ENCODE data around the gene NIPAL3. TPM values are rescaled to one million over a fixed set of nuclear protein-coding genes. Genes with fewer than 3 reads are reported as not detected.
"Not testable (repeated sequence)": the region's sequence is repeated elsewhere in the genome, so short reads cannot be mapped to it uniquely, and the experiment has no call there.

NIPAL3 gene
- total RNA-seq, 4 donors from 2014 or later: 22.3 to 45.7 (median 35.6) TPM

- Histone ChIP-seq H3K9me3 (peaks cover 0 to 7% (median 0%) of the 10 kb centered on the region in 3 donors), H3K27me3 (peaks cover 64% of the 10 kb centered on the region), H3K36me3 (no peaks in the 10 kb centered on the region), H3K27ac (no peak overlapping the region), H3K4me1 (no peaks in the 10 kb centered on the region), H3K4me3 (no peak overlapping the region)
- no peak for TF ChIP-seq POLR2A (IDR thresholded peaks at IDR 0.05)
- TF ChIP-seq POLR2AphosphoS5 (IDR thresholded peaks at IDR 0.05): no peak
- no peak for TF ChIP-seq EP300 (IDR thresholded peaks at IDR 0.05)
- TF ChIP-seq CTCF (IDR thresholded peaks at IDR 0.05): no peak
- WGBS, 2 donors (ENCODE audit: low coverage in 1 of 2): 45% methylated on average over 12 to 13 of the region's 15 CpGs
- ATAC-seq: no peak
Measured at GRCh38 chr1:24491577-24492360, 76.2 kb downstream of the NIPAL3 start.

- not testable (repeated sequence) for ATAC-seq, H3K27ac ChIP-seq, H3K36me3 ChIP-seq, H3K9me3 ChIP-seq, H3K4me1 ChIP-seq, H3K4me3 ChIP-seq
- H3K27me3 ChIP-seq: peaks cover 68% of the 10 kb centered on the region
- WGBS, 2 donors (ENCODE audit: low coverage in 1 of 2): 79 to 98% methylated on average over 5 to 6 of the region's 9 CpGs
Measured at GRCh38 chr1:24492935-24493334, 77.3 kb downstream of the NIPAL3 start.

GRCh38 chr1:24493785-24494184, 78.2 kb downstream of the NIPAL3 start:
- WGBS, 2 donors (ENCODE audit: low coverage in 1 of 2): 70 to 92% methylated on average over 2 to 3 of the region's 3 CpGs
- Histone ChIP-seq H3K27me3 (peaks cover 68% of the 10 kb centered on the region), H3K27ac (no peak overlapping the region), H3K4me1 (no peaks in the 10 kb centered on the region), H3K36me3 (no peaks in the 10 kb centered on the region), H3K4me3 (no peak overlapping the region), H3K9me3 (peaks cover 0 to 7% (median 0%) of the 10 kb centered on the region in 3 donors)
- TF ChIP-seq CTCF (IDR thresholded peaks at IDR 0.05) (no peak), EP300 (IDR thresholded peaks at IDR 0.05) (no peak), POLR2A (IDR thresholded peaks at IDR 0.05) (no peak), POLR2AphosphoS5 (IDR thresholded peaks at IDR 0.05) (no peak)
- no peak for ATAC-seq

- Histone ChIP-seq H3K9me3 (no peaks in the 10 kb centered on the region), H3K27ac (no peak overlapping the region), H3K4me3 (no peak overlapping the region), H3K36me3 (no peaks in the 10 kb centered on the region), H3K27me3 (peaks cover 28% of the 10 kb centered on the region), H3K4me1 (peaks cover 0 to 14% (median 0%) of the 10 kb centered on the region in 3 donors)
- 87 to 88% methylated on average over 9 to 12 of the region's 12 CpGs for WGBS, 2 donors (ENCODE audit: low coverage in 1 of 2)
- no peak for ATAC-seq
- TF ChIP-seq POLR2A (IDR thresholded peaks at IDR 0.05) (no peak), EP300 (IDR thresholded peaks at IDR 0.05) (no peak), POLR2AphosphoS5 (IDR thresholded peaks at IDR 0.05) (no peak), CTCF (IDR thresholded peaks at IDR 0.05) (no peak)
Measured at GRCh38 chr1:24498589-24498988, 83.0 kb downstream of the NIPAL3 start.

- Histone ChIP-seq H3K4me3 (no peak overlapping the region), H3K4me1 (peaks cover 0 to 27% (median 0%) of the 10 kb centered on the region in 3 donors), H3K36me3 (no peaks in the 10 kb centered on the region), H3K27ac (no peak overlapping the region), H3K9me3 (no peaks in the 10 kb centered on the region), H3K27me3 (peaks cover 16% of the 10 kb centered on the region)
- WGBS, 2 donors (ENCODE audit: low coverage in 1 of 2): 51 to 67% methylated on average over 1 to 4 of the region's 5 CpGs
- ATAC-seq: no peak
- TF ChIP-seq POLR2AphosphoS5 (IDR thresholded peaks at IDR 0.05) (no peak), CTCF (IDR thresholded peaks at IDR 0.05) (no peak), POLR2A (IDR thresholded peaks at IDR 0.05) (no peak), EP300 (IDR thresholded peaks at IDR 0.05) (no peak)
Measured at GRCh38 chr1:24500448-24501048, 84.9 kb downstream of the NIPAL3 start.

Data from gastroesophageal sphincter (tissue), 4 donors.